HepG2 (cell line): Measurements from ENCODE around the gene ZNF584. TPM values are rescaled to one million over a fixed set of nuclear protein-coding genes. Genes with fewer than 3 reads are reported as not detected.

Source experiments
- FOSL1 ChIP-seq: sonication (generic); formaldehyde crosslinking; IDR thresholded peaks from 2 replicates; pipeline ENCODE4 v1.9.0; 2021; ENCODE audit warnings: missing genetic modification reagents, borderline replicate concordance
- KDM5A ChIP-seq: fragments of 200-600 bp; sonication (generic); IDR thresholded peaks from 2 replicates; pipeline ENCODE4 v1.7.0; 2018; ENCODE audit warnings: antibody characterized with exemption, mild to moderate bottlenecking, low read length, borderline replicate concordance
- ZNF264 ChIP-seq: sonication (generic); formaldehyde crosslinking; IDR thresholded peaks from 2 replicates; pipeline ENCODE4 v1.4.0; 2020; ENCODE audit warnings: missing genetic modification reagents
- ZNF350 ChIP-seq: sonication (generic); formaldehyde crosslinking; IDR thresholded peaks from 2 replicates; pipeline ENCODE4 v1.4.0; 2020; ENCODE audit warnings: mild to moderate bottlenecking, low read depth, missing genetic modification reagents, borderline replicate concordance
- ZNF383 ChIP-seq: sonication (generic); formaldehyde crosslinking; IDR thresholded peaks from 2 replicates; pipeline ENCODE4 v1.4.0; 2020; ENCODE audit warnings: missing genetic modification reagents, mild to moderate bottlenecking, borderline replicate concordance
- ZNF430 ChIP-seq: sonication (generic); formaldehyde crosslinking; IDR thresholded peaks from 2 replicates; pipeline ENCODE4 v1.9.0; 2021; ENCODE audit warnings: mild to moderate bottlenecking, missing genetic modification reagents
- ZNF678 ChIP-seq: sonication (generic); formaldehyde crosslinking; IDR thresholded peaks from 2 replicates; pipeline ENCODE4 v1.4.0; 2020; ENCODE audit warnings: mild to moderate bottlenecking, missing genetic modification reagents
- ZNF737 ChIP-seq: sonication (generic); formaldehyde crosslinking; IDR thresholded peaks from 2 replicates; pipeline ENCODE4 v1.5.0; 2020; ENCODE audit warnings: missing genetic modification reagents, mild to moderate bottlenecking, borderline replicate concordance
- ZNF746 ChIP-seq: sonication (generic); formaldehyde crosslinking; IDR thresholded peaks from 2 replicates; pipeline ENCODE4 v1.8.0; 2022; ENCODE audit warnings: mild to moderate bottlenecking, missing genetic modification reagents
- ZNF883 ChIP-seq: sonication (generic); formaldehyde crosslinking; IDR thresholded peaks from 2 replicates; pipeline ENCODE4 v1.5.1; 2020; ENCODE audit warnings: mild to moderate bottlenecking, missing genetic modification reagents; ENCODE audit errors: not compliant biosample characterization
- polyA plus RNA-seq, 8 experiments: library from polyadenylated mRNA; depleted of rRNA in 3 of 8; stranded (reverse) in 7 of 8; unstranded in 1 of 8; fragments of >200 nt; fragmentation: Illumina TruSeq in 4 of 8; extraction: Trizol in 4 of 8; gene quantifications; 2 replicates each; pipeline versions ENCODE4 v1.2.1 to v1.2.3, GENCODE V29; 2011 to 2016; ENCODE audit warnings: low read depth in 4 of 8, missing spikeins in 1 of 8, mixed read lengths in 1 of 8; ENCODE audit not compliant: insufficient read depth in 1 of 8
- total RNA-seq, 5 experiments: library from RNA; depleted of rRNA; stranded (reverse); fragments of >200 nt; fragmentation: Illumina TruSeq; extraction: Trizol; gene quantifications; 2 replicates each; pipeline ENCODE4 v1.2.3, GENCODE V29; 2016; ENCODE audit warnings: low read depth in 1 of 5
- TF ChIP-seq, protein P1 (sequence below): sonication (generic); formaldehyde crosslinking; IDR thresholded peaks from 2 replicates; pipeline ENCODE4 v1.8.1; 2023; ENCODE audit warnings: mild to moderate bottlenecking, moderate library complexity, missing genetic modification reagents
- TF ChIP-seq, protein P2 (sequence below): sonication (generic); formaldehyde crosslinking; IDR thresholded peaks from 2 replicates; pipeline ENCODE4 v1.4.0; 2020; ENCODE audit warnings: missing genetic modification reagents
- TF ChIP-seq, protein P3 (sequence below): sonication (generic); formaldehyde crosslinking; IDR thresholded peaks from 2 replicates; pipeline ENCODE4 v1.4.0; 2020; ENCODE audit warnings: missing genetic modification reagents
- TF ChIP-seq, protein P4 (sequence below): sonication (generic); formaldehyde crosslinking; IDR thresholded peaks from 2 replicates; pipeline ENCODE4 v1.5.0; 2020; ENCODE audit warnings: mild to moderate bottlenecking, missing genetic modification reagents, moderate library complexity
- TF ChIP-seq, protein P5 (sequence below): sonication (generic); formaldehyde crosslinking; IDR thresholded peaks from 2 replicates; pipeline ENCODE4 v1.9.0; 2022; ENCODE audit warnings: low read depth, missing genetic modification reagents

The ZNF584 gene
- total and polyA plus RNA-seq, 2 of the 13 experiments (the other 11 are each of a cell fraction or from before 2014, with no cell fraction given), result 2.4 to 7.0 TPM

DNA sequence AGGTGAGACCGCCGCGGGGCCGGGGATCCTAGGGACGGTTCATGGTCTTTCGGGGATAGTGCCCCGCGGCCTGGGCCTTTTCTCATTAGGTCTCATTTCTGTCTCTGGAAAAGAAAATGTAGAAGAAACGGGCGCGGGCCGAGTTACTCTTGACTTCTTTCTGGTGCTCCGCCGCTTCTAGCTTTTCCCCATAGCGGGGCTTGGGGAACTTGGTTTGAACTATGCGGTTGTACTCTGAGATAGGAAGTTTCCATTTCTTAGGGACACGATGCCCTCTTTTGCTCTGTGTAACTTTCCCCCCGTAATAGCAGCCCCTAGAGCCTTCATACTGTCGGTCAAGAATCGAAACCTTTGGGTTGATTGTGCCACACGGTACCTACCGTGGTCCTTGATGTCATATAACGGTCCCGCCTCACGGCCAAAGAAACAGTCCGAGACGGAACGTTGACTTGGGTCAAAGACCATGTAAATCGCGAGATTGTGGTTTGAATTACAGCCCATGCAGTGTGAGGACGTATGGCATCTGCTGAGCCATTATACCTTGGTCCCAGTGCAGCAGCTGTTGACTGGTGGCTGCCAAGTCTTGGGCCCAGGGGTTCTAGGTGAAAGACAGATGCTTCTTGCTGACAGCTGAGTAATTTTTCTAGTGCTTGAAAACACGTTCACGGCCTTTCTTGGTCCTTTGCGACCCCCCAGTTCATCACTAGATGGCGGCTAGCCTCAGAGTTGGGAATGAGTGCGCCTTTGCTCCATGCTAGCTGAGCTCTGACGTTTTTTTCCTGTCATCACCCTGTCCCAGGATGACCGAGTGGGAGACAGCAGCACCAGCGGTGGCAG lies 20.9 kb upstream of the ZNF584 start (continued):
- TF ChIP-seq, protein P1, sequence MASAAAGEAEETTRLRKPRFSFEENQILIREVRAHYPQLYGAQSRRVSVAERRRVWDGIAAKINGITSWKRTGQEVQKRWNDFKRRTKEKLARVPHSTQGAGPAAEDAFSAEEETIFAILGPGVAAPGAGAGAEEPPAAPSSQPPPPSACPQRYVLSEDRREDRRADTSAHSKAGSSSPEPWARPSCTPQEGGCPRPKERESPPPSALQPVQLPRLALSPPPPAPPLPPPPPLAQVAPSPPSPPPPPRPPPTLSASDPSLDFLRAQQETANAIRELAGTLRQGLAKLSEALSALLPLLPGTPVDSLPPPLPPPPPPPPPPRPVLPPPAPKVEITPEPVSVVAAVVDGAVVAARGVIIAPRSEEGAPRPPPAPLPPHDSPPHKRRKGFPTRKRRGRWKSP (CRISPR knock-in tag), result no peak
- TF ChIP-seq, protein P2, sequence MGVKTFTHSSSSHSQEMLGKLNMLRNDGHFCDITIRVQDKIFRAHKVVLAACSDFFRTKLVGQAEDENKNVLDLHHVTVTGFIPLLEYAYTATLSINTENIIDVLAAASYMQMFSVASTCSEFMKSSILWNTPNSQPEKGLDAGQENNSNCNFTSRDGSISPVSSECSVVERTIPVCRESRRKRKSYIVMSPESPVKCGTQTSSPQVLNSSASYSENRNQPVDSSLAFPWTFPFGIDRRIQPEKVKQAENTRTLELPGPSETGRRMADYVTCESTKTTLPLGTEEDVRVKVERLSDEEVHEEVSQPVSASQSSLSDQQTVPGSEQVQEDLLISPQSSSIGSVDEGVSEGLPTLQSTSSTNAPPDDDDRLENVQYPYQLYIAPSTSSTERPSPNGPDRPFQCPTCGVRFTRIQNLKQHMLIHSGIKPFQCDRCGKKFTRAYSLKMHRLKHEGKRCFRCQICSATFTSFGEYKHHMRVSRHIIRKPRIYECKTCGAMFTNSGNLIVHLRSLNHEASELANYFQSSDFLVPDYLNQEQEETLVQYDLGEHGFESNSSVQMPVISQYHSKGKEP, result no peak
- TF ChIP-seq FOSL1 (CRISPR knock-in tag) (no peak), ZNF350 (CRISPR knock-in tag) (no peak), ZNF383 (CRISPR knock-in tag) (no peak), ZNF737 (CRISPR knock-in tag) (no peak), ZNF883 (CRISPR knock-in tag) (no peak), ZNF746 (CRISPR knock-in tag) (no peak), KDM5A (peak; percentile 76; the same call in 1 of the 2 replicates), ZNF264 (CRISPR knock-in tag) (no peak), ZNF678 (CRISPR knock-in tag) (no peak), ZNF430 (no peak; the same call in 1 of the 2 replicates)
- TF ChIP-seq, protein P3, sequence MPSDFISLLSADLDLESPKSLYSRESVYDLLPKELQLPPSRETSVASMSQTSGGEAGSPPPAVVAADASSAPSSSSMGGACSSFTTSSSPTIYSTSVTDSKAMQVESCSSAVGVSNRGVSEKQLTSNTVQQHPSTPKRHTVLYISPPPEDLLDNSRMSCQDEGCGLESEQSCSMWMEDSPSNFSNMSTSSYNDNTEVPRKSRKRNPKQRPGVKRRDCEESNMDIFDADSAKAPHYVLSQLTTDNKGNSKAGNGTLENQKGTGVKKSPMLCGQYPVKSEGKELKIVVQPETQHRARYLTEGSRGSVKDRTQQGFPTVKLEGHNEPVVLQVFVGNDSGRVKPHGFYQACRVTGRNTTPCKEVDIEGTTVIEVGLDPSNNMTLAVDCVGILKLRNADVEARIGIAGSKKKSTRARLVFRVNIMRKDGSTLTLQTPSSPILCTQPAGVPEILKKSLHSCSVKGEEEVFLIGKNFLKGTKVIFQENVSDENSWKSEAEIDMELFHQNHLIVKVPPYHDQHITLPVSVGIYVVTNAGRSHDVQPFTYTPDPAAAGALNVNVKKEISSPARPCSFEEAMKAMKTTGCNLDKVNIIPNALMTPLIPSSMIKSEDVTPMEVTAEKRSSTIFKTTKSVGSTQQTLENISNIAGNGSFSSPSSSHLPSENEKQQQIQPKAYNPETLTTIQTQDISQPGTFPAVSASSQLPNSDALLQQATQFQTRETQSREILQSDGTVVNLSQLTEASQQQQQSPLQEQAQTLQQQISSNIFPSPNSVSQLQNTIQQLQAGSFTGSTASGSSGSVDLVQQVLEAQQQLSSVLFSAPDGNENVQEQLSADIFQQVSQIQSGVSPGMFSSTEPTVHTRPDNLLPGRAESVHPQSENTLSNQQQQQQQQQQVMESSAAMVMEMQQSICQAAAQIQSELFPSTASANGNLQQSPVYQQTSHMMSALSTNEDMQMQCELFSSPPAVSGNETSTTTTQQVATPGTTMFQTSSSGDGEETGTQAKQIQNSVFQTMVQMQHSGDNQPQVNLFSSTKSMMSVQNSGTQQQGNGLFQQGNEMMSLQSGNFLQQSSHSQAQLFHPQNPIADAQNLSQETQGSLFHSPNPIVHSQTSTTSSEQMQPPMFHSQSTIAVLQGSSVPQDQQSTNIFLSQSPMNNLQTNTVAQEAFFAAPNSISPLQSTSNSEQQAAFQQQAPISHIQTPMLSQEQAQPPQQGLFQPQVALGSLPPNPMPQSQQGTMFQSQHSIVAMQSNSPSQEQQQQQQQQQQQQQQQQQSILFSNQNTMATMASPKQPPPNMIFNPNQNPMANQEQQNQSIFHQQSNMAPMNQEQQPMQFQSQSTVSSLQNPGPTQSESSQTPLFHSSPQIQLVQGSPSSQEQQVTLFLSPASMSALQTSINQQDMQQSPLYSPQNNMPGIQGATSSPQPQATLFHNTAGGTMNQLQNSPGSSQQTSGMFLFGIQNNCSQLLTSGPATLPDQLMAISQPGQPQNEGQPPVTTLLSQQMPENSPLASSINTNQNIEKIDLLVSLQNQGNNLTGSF (CRISPR knock-in tag), result no peak
- TF ChIP-seq, protein P4, sequence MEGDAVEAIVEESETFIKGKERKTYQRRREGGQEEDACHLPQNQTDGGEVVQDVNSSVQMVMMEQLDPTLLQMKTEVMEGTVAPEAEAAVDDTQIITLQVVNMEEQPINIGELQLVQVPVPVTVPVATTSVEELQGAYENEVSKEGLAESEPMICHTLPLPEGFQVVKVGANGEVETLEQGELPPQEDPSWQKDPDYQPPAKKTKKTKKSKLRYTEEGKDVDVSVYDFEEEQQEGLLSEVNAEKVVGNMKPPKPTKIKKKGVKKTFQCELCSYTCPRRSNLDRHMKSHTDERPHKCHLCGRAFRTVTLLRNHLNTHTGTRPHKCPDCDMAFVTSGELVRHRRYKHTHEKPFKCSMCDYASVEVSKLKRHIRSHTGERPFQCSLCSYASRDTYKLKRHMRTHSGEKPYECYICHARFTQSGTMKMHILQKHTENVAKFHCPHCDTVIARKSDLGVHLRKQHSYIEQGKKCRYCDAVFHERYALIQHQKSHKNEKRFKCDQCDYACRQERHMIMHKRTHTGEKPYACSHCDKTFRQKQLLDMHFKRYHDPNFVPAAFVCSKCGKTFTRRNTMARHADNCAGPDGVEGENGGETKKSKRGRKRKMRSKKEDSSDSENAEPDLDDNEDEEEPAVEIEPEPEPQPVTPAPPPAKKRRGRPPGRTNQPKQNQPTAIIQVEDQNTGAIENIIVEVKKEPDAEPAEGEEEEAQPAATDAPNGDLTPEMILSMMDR (CRISPR knock-in tag), result peak; percentile 52
- TF ChIP-seq, protein P5, sequence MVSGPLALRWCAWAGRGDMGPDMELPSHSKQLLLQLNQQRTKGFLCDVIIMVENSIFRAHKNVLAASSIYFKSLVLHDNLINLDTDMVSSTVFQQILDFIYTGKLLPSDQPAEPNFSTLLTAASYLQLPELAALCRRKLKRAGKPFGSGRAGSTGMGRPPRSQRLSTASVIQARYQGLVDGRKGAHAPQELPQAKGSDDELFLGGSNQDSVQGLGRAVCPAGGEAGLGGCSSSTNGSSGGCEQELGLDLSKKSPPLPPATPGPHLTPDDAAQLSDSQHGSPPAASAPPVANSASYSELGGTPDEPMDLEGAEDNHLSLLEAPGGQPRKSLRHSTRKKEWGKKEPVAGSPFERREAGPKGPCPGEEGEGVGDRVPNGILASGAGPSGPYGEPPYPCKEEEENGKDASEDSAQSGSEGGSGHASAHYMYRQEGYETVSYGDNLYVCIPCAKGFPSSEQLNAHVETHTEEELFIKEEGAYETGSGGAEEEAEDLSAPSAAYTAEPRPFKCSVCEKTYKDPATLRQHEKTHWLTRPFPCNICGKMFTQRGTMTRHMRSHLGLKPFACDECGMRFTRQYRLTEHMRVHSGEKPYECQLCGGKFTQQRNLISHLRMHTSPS (CRISPR knock-in tag), result 0 out of 2 replicates have a peak, but pooled peaks have one; percentile 3
